Omental fat pad (tissue), 4 donors: ENCODE data around the gene PIGQ. TPM values are rescaled to one million over a fixed set of nuclear protein-coding genes. Genes with fewer than 3 reads are reported as not detected.

Experiments
- ATAC-seq: fragments of 150-250 bp; one replicate; pipeline ENCODE4 v1.9.1; 2016; ENCODE audit warnings: mild to moderate bottlenecking, moderate library complexity; ENCODE audit not compliant: low FRiP score
- DNase-seq: peaks from one replicate; pipeline ENCODE4 v3.0.0-alpha.2; 2019; ENCODE audit warnings: low spot score
- CTCF ChIP-seq, 3 donors: fragments of 450-650 bp; IDR thresholded peaks; one replicate each; pipeline ENCODE4 v1.5.1; 2016 to 2017; ENCODE audit warnings: antibody characterized with exemption in 3 of 3, mild to moderate bottlenecking in 3 of 3, moderate library complexity in 2 of 3
- total RNA-seq, 4 donors: library from RNA; depleted of rRNA; stranded (reverse); fragments of >200 nt; gene quantifications; one replicate each; pipeline ENCODE4 v1.1.0, GENCODE V29; 2016

PIGQ gene
- total RNA-seq, 4 donors from 2014 or later: 22.0 to 25.1 (median 23.8) TPM

GRCh38 chr16:624526-625070 is 54.8 kb downstream of the PIGQ start:
- ATAC-seq (no peak), DNase-seq (no peak)
- TF ChIP-seq CTCF (IDR thresholded peaks at IDR 0.05): no peak

- DNase-seq (no peak), ATAC-seq (no peak)
- no peak for TF ChIP-seq CTCF (IDR thresholded peaks at IDR 0.05)
Observed at GRCh38 chr16:625117-625976, 55.6 kb downstream of the PIGQ start.

GRCh38 chr16:625977-626765 is 56.4 kb downstream of the PIGQ start:
- TF ChIP-seq CTCF (IDR thresholded peaks at IDR 0.05): no peak
- ATAC-seq: no peak
- no peak for DNase-seq

- ATAC-seq (peak; percentile 81), DNase-seq (peak; percentile 68)
- TF ChIP-seq CTCF (IDR thresholded peaks at IDR 0.05): no peak
Observed at GRCh38 chr16:626787-627453, 57.2 kb downstream of the PIGQ start.

GRCh38 chr16:627454-628239 is 57.9 kb downstream of the PIGQ start:
- ATAC-seq (peak; percentile 48), DNase-seq (peak; percentile 57)
- no peak for TF ChIP-seq CTCF (IDR thresholded peaks at IDR 0.05)
